Osteoblast (primary cell): ENCODE measurements around the gene DNAJC10. TPM values are rescaled to one million over a fixed set of nuclear protein-coding genes. Genes with fewer than 3 reads are reported as not detected.

Experiments used
- DNase-seq: peaks from one replicate; pipeline ENCODE4 v3.0.0; 2011; ENCODE audit warnings: low spot score, mixed read lengths; ENCODE audit not compliant: insufficient read length; ENCODE audit errors: missing footprints
- H2AFZ ChIP-seq: 2 replicates; pipeline ENCODE4 v1.6.0; 2011; ENCODE audit warnings: mild to moderate bottlenecking, low read length
- H3K27ac ChIP-seq: 2 replicates; pipeline ENCODE4 v1.5.1; 2011; ENCODE audit warnings: mild to moderate bottlenecking, low read depth, low read length, moderate library complexity
- H3K27me3 ChIP-seq: 2 replicates; pipeline ENCODE4 v1.6.0; 2012; ENCODE audit warnings: mild to moderate bottlenecking, control low read depth, inconsistent platforms, low read length, moderate library complexity; ENCODE audit not compliant: insufficient read depth
- H3K36me3 ChIP-seq: 2 replicates; pipeline ENCODE4 v1.5.1; 2011; ENCODE audit warnings: mild to moderate bottlenecking, low read length, control low read depth, moderate library complexity; ENCODE audit not compliant: insufficient read depth
- H3K4me1 ChIP-seq: 2 replicates; pipeline ENCODE4 v1.5.1; 2011; ENCODE audit warnings: mild to moderate bottlenecking, low read length, control low read depth, moderate library complexity; ENCODE audit not compliant: insufficient read depth
- H3K4me2 ChIP-seq: 2 replicates; pipeline ENCODE4 v1.6.0; 2011; ENCODE audit warnings: mild to moderate bottlenecking, low read length; ENCODE audit not compliant: insufficient read depth
- H3K4me3 ChIP-seq: fragments of 200-600 bp; sonication (generic); 3 replicates; pipeline ENCODE4 v1.5.1; 2012; ENCODE audit warnings: mild to moderate bottlenecking, low read length, inconsistent platforms; ENCODE audit not compliant: insufficient read depth
- H3K79me2 ChIP-seq: 2 replicates; pipeline ENCODE4 v1.6.0; 2012; ENCODE audit warnings: mild to moderate bottlenecking, low read length, control low read depth, inconsistent platforms; ENCODE audit not compliant: insufficient read depth
- H3K9me3 ChIP-seq: 2 replicates; pipeline ENCODE4 v1.5.1; 2011; ENCODE audit warnings: low read depth, low read length, control low read depth
- H4K20me1 ChIP-seq: 2 replicates; pipeline ENCODE4 v1.6.0; 2012; ENCODE audit warnings: mild to moderate bottlenecking, low read length, control low read depth; ENCODE audit not compliant: insufficient read depth
- total RNA-seq: library from RNA; depleted of rRNA; stranded (reverse); fragments of >200 nt; gene quantifications from 2 replicates; pipeline ENCODE4 v1.2.3, GENCODE V29; 2012
- TF ChIP-seq, protein P1 (sequence below): IDR thresholded peaks from 2 replicates; pipeline ENCODE4 v1.5.1; 2011; ENCODE audit warnings: mild to moderate bottlenecking, low read depth, low read length, moderate library complexity; ENCODE audit errors: extremely low read depth

The DNAJC10 gene
- total RNA-seq, 1 donor: 112 TPM

DNA sequence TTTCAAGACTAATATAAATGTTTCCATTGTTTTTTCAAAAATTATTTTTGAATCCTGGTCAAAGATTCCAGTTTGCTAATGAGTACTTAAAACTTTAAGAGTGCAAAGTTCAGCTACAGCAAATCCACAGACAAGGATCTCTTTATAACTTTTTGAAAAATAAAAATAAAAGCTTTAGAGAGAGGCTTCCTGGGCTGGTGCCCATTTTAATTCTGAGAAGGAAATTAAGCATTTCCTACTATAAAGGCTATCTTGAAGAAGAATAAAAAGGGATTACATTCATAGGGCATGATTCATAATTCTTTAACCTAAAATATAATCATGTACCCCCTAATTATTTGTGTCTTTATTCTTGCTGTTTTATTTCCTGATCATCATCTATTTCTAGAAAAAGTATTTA is 38.2 kb downstream of the DNAJC10 start:
- H3K79me2 ChIP-seq: no peaks in the 10 kb centered on the region
- no peak overlapping the region for H3K27ac ChIP-seq
- TF ChIP-seq, protein P1, sequence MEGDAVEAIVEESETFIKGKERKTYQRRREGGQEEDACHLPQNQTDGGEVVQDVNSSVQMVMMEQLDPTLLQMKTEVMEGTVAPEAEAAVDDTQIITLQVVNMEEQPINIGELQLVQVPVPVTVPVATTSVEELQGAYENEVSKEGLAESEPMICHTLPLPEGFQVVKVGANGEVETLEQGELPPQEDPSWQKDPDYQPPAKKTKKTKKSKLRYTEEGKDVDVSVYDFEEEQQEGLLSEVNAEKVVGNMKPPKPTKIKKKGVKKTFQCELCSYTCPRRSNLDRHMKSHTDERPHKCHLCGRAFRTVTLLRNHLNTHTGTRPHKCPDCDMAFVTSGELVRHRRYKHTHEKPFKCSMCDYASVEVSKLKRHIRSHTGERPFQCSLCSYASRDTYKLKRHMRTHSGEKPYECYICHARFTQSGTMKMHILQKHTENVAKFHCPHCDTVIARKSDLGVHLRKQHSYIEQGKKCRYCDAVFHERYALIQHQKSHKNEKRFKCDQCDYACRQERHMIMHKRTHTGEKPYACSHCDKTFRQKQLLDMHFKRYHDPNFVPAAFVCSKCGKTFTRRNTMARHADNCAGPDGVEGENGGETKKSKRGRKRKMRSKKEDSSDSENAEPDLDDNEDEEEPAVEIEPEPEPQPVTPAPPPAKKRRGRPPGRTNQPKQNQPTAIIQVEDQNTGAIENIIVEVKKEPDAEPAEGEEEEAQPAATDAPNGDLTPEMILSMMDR: no peak
- H3K4me2 ChIP-seq: no peak overlapping the region
- H3K9me3 ChIP-seq: no peaks in the 10 kb centered on the region
- no peak overlapping the region for H3K4me3 ChIP-seq
- no peaks in the 10 kb centered on the region for H4K20me1 ChIP-seq
- DNase-seq: no peak
- no peaks in the 10 kb centered on the region for H3K4me1 ChIP-seq
- no peaks in the 10 kb centered on the region for H3K27me3 ChIP-seq
- H2AFZ ChIP-seq: no peak overlapping the region
- peaks cover 45% of the 10 kb centered on the region for H3K36me3 ChIP-seq

DNA sequence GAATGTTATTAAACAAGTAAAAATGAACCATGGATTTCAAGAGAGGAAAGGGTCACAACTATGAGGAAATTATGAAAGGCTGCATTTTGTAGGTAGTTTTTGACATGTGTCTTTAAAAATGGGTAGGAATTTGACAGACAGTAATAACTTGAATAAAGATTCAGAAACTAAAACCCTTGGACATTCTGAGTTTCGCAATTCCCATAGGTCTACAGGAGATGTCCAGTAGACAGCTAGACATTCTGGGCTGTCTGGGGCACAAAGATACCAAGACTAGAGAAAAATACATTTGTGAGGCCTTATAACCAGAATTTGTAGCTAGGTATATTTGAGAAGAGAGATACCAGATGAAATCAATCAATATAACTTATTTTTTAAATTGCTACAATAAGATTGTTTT is 42.3 kb downstream of the DNAJC10 start:
- DNase-seq: no peak
- no peak overlapping the region for H3K4me3 ChIP-seq
- peaks cover 8% of the 10 kb centered on the region for H3K4me1 ChIP-seq
- no peak overlapping the region for H2AFZ ChIP-seq
- H3K27me3 ChIP-seq: no peaks in the 10 kb centered on the region
- H3K9me3 ChIP-seq: no peaks in the 10 kb centered on the region
- no peak overlapping the region for H3K4me2 ChIP-seq
- peaks cover 36% of the 10 kb centered on the region for H3K36me3 ChIP-seq
- no peak overlapping the region for H3K27ac ChIP-seq
- no peaks in the 10 kb centered on the region for H4K20me1 ChIP-seq
- TF ChIP-seq, protein P1: no peak
- H3K79me2 ChIP-seq: no peaks in the 10 kb centered on the region

DNA sequence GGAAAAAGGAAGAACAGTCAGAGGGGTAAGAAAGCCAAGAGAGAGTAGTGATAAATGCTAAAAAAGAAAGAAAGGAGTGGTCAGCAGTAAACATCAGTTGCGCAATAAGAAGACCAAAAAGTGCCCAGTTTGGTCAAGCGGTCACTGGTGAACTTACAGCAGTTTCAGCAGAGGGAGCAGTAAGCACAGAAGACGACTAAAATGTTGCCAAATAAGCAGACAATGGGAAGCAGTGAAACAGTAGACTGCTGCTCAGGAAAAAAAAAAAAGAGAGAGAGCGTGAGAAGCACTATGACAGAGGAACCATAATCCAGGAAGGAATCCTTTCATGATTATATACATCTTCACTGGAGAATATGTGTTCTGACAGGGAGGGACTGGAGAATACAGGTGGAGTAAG is 45.8 kb downstream of the DNAJC10 start:
- H4K20me1 ChIP-seq: no peaks in the 10 kb centered on the region
- H3K9me3 ChIP-seq: no peaks in the 10 kb centered on the region
- no peak for DNase-seq
- peak overlapping the region; percentile 42 for H2AFZ ChIP-seq
- no peaks in the 10 kb centered on the region for H3K79me2 ChIP-seq
- no peaks in the 10 kb centered on the region for H3K27me3 ChIP-seq
- H3K4me2 ChIP-seq: peak overlapping the region; percentile 3
- H3K36me3 ChIP-seq: peaks cover 43% of the 10 kb centered on the region
- TF ChIP-seq, protein P1: peak; percentile 36
- H3K27ac ChIP-seq: peak overlapping the region; percentile 46
- peaks cover 8% of the 10 kb centered on the region for H3K4me1 ChIP-seq
- H3K4me3 ChIP-seq: no peak overlapping the region

DNA sequence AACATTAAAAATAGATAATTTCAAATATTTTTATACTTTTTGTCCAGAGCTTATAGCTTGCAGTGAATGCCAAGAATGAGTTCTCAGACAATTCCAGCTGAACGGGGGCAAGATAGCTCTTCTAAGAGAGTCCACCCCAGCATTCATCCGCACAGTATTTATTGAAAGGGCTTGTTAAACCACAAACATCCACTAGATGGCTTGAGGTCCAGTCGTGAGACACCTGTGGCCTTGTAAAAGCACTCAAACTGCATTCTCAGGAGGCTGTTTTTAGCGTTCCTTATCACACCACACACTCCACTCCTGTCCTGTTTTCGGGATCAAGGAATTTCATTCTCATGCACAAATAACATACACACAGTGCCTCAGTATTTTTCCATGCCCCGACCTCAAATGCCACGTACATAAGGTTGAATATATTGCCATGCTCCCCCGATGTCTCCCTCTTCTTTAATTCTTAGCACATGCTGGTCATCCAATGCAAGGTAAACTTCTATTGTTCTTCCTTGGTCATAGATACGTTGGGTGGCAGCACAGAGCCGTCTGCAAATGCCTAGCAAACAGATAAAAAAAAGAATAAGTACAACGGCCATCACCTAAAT is 47.4 kb downstream of the DNAJC10 start:
- Histone ChIP-seq H2AFZ (no peak overlapping the region), H3K4me1 (peaks cover 8% of the 10 kb centered on the region), H4K20me1 (no peaks in the 10 kb centered on the region), H3K27ac (no peak overlapping the region), H3K4me3 (no peak overlapping the region), H3K4me2 (no peak overlapping the region), H3K27me3 (no peaks in the 10 kb centered on the region), H3K36me3 (peaks cover 35% of the 10 kb centered on the region), H3K79me2 (peaks cover 1% of the 10 kb centered on the region), H3K9me3 (no peaks in the 10 kb centered on the region)
- TF ChIP-seq, protein P1: peak; percentile 64
- DNase-seq: no peak
